OCI-LY3 (cell line): ENCODE measurements around the gene PGAP3.

ENCODE experiments used
- H2AFZ ChIP-seq: fragments of 200-600, 300-600 bp; shearing (Covaris generic); 2 replicates; pipeline ENCODE4 v1.6.0; 2014; ENCODE audit warnings: antibody characterized with exemption, low read depth, low read length
- H3K27ac ChIP-seq: fragments of 200-600, 300-600 bp; sonication (generic); 2 replicates; pipeline ENCODE4 v1.5.1; 2014; ENCODE audit warnings: mild to moderate bottlenecking, low read length, moderate library complexity, mixed read lengths
- H3K27me3 ChIP-seq: fragments of 200-600, 300-600 bp; sonication (generic); 2 replicates; pipeline ENCODE4 v1.6.1; 2014; ENCODE audit warnings: low read depth, low read length, mixed read lengths
- H3K36me3 ChIP-seq: fragments of 200-600, 300-600 bp; sonication (generic); replicated peaks from 2 replicates; pipeline ENCODE3; 2014; ENCODE audit warnings: low read depth, low read length, mixed read lengths
- H3K4me1 ChIP-seq: fragments of 300-600, 200-600 bp; sonication (generic); 2 replicates; pipeline ENCODE4 v1.6.1; 2014; ENCODE audit warnings: low read length, mixed read lengths
- H3K4me2 ChIP-seq: fragments of 200-600, 300-600 bp; sonication (generic); 2 replicates; pipeline ENCODE4 v1.6.1; 2014; ENCODE audit warnings: low read length, mixed read lengths
- H3K4me3 ChIP-seq: fragments of 300-600, 200-600 bp; sonication (generic); 2 replicates; pipeline ENCODE4 v1.5.1; 2014; ENCODE audit warnings: antibody characterized with exemption, mild to moderate bottlenecking, low read length, moderate library complexity
- H3K79me2 ChIP-seq: fragments of 300-600, 200-600 bp; shearing (Covaris generic); 2 replicates; pipeline ENCODE4 v1.6.1; 2014; ENCODE audit warnings: mild to moderate bottlenecking, low read length, mixed read lengths
- H3K9ac ChIP-seq: fragments of 300-600, 200-600 bp; shearing (Covaris generic); 2 replicates; pipeline ENCODE4 v1.6.0; 2014; ENCODE audit warnings: mild to moderate bottlenecking, low read length, moderate library complexity
- H3K9me3 ChIP-seq: fragments of 200-600, 300-600 bp; shearing (Covaris generic); 2 replicates; pipeline ENCODE4 v1.6.1; 2014; ENCODE audit warnings: low read length, mixed read lengths; ENCODE audit not compliant: insufficient read depth
- H4K20me1 ChIP-seq: fragments of 200-600, 300-600 bp; sonication (generic); 2 replicates; pipeline ENCODE4 v1.6.1; 2016; ENCODE audit warnings: low read length, mixed read lengths; ENCODE audit not compliant: insufficient read depth
- EZH2phosphoT487 ChIP-seq: fragments of 200-600 bp; shearing (Covaris generic); IDR thresholded peaks from 2 replicates; pipeline ENCODE4 v1.6.1; 2018; ENCODE audit warnings: antibody characterized with exemption, mixed run types, low read depth
- TF ChIP-seq, protein P1 (sequence below): fragments of 200-600, 300-600 bp; sonication (generic); IDR thresholded peaks from 2 replicates; pipeline ENCODE4 v1.5.1; 2014; ENCODE audit warnings: antibody characterized with exemption, low read length, low read depth

The PGAP3 gene

GRCh38 chr17:39672522-39673334, 15.1 kb downstream of the PGAP3 start:
- Histone ChIP-seq H3K36me3 (no peaks in the 10 kb centered on the region), H4K20me1 (no peaks in the 10 kb centered on the region), H3K4me2 (peak overlapping the region; percentile 74), H3K4me3 (no peak overlapping the region), H3K27me3 (no peaks in the 10 kb centered on the region), H3K9ac (no peak overlapping the region), H2AFZ (no peak overlapping the region), H3K9me3 (no peaks in the 10 kb centered on the region), H3K27ac (no peak overlapping the region), H3K4me1 (peaks cover 19% of the 10 kb centered on the region), H3K79me2 (no peaks in the 10 kb centered on the region)
- TF ChIP-seq, protein P1, sequence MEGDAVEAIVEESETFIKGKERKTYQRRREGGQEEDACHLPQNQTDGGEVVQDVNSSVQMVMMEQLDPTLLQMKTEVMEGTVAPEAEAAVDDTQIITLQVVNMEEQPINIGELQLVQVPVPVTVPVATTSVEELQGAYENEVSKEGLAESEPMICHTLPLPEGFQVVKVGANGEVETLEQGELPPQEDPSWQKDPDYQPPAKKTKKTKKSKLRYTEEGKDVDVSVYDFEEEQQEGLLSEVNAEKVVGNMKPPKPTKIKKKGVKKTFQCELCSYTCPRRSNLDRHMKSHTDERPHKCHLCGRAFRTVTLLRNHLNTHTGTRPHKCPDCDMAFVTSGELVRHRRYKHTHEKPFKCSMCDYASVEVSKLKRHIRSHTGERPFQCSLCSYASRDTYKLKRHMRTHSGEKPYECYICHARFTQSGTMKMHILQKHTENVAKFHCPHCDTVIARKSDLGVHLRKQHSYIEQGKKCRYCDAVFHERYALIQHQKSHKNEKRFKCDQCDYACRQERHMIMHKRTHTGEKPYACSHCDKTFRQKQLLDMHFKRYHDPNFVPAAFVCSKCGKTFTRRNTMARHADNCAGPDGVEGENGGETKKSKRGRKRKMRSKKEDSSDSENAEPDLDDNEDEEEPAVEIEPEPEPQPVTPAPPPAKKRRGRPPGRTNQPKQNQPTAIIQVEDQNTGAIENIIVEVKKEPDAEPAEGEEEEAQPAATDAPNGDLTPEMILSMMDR: no peak
- TF ChIP-seq EZH2phosphoT487: no peak

- peaks cover 24% of the 10 kb centered on the region for H3K4me1 ChIP-seq
- H3K4me2 ChIP-seq: peak overlapping the region; percentile 74
- H3K9ac ChIP-seq: peak overlapping the region; percentile 43; the same call in 1 of the 2 replicates
Observed at GRCh38 chr17:39671651-39672521, 16.0 kb downstream of the PGAP3 start.

GRCh38 chr17:39670746-39671145, 17.1 kb downstream of the PGAP3 start:
- Histone ChIP-seq H4K20me1 (no peaks in the 10 kb centered on the region), H3K4me1 (peaks cover 36% of the 10 kb centered on the region), H3K36me3 (no peaks in the 10 kb centered on the region), H3K27ac (no peak overlapping the region), H3K27me3 (peaks cover 6% of the 10 kb centered on the region), H3K4me2 (no peak overlapping the region), H2AFZ (no peak overlapping the region), H3K4me3 (no peak overlapping the region), H3K9me3 (no peaks in the 10 kb centered on the region), H3K79me2 (no peaks in the 10 kb centered on the region), H3K9ac (no peak overlapping the region)
- no peak for TF ChIP-seq EZH2phosphoT487

More at GRCh38 chr17:39671651-39672521, 16.0 kb downstream of the PGAP3 start:
- H4K20me1 ChIP-seq: no peaks in the 10 kb centered on the region
- H3K79me2 ChIP-seq: no peaks in the 10 kb centered on the region
- TF ChIP-seq EZH2phosphoT487: no peak
- TF ChIP-seq, protein P1: peak; percentile 92
- peaks cover 6% of the 10 kb centered on the region for H3K27me3 ChIP-seq
- H3K27ac ChIP-seq: no peak overlapping the region
- peak overlapping the region; percentile 86 for H2AFZ ChIP-seq
- peak overlapping the region; percentile 69 for H3K4me3 ChIP-seq
- H3K9me3 ChIP-seq: no peaks in the 10 kb centered on the region
- no peaks in the 10 kb centered on the region for H3K36me3 ChIP-seq

DNA sequence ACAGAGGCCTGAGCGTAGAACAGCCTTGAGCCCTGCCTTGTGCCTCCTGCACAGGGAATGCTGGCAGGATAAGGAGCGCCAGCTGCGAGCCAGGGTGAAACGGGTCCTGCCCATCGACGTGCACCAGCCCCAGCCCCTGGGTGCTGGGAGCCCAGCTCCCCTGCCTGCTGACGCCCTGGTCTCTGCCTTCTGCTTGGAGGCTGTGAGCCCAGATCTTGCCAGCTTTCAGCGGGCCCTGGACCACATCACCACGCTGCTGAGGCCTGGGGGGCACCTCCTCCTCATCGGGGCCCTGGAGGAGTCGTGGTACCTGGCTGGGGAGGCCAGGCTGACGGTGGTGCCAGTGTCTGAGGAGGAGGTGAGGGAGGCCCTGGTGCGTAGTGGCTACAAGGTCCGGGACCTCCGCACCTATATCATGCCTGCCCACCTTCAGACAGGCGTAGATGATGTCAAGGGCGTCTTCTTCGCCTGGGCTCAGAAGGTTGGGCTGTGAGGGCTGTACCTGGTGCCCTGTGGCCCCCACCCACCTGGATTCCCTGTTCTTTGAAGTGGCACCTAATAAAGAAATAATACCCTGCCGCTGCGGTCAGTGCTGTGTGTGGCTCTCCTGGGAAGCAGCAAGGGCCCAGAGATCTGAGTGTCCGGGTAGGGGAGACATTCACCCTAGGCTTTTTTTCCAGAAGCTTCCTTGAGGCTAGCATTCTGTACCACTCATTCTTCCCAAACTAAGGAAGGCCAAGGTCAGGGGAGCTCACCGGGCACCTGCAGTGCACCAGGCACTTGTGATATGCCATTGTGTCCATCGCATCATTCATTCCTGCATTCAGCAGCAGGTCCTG, 17.7 kb downstream of the PGAP3 start:
- no peak overlapping the region for H3K27ac ChIP-seq
- no peaks in the 10 kb centered on the region for H4K20me1 ChIP-seq
- H3K9ac ChIP-seq: no peak overlapping the region
- H3K36me3 ChIP-seq: no peaks in the 10 kb centered on the region
- no peaks in the 10 kb centered on the region for H3K9me3 ChIP-seq
- TF ChIP-seq, protein P1: no peak
- TF ChIP-seq EZH2phosphoT487: no peak
- H3K4me3 ChIP-seq: no peak overlapping the region
- H3K4me2 ChIP-seq: no peak overlapping the region
- H2AFZ ChIP-seq: no peak overlapping the region
- peaks cover 6% of the 10 kb centered on the region for H3K27me3 ChIP-seq
- no peaks in the 10 kb centered on the region for H3K79me2 ChIP-seq
- H3K4me1 ChIP-seq: peaks cover 42% of the 10 kb centered on the region
